NCI-H510A (cell line): ENCODE measurements around the gene PPM1K.

Source experiments
- DNase-seq: peaks from one replicate; lab custom pipeline; 2025; lab: John Stamatoyannopoulos, UW

PPM1K gene

DNA sequence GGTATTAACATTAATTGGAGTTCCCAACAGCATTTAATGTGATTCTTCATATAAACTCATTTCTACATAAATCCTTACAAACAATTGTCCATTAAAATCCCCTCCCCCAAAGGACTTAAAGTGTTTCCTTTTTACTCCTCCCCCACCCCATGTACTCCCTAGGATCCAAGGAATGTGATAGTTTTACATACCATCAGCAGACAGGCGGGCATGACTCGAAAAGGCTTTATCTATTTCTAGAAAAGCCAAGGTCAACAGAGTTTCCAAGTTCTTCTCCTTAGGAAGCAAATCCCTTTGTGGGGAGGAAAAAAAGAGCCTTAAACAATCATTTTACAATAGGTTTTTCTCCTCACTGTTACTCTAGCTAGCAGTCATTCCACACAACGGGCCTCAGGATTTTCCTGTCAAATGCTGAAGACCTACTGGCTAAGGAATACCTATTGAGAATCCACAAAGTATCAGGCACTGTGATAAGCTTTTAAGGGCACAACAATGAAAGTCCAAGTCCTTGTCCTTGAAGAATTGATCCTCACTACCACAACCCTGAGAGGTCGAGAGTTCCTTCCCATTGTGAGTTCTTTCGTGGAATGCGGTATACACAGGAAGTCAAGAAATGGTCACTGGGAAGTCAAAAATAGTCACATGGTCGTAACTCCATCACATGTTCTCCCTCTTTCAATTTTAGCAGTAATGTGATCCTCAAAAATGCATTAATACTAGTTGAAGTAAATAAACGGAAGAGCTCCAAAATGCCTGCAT lies 7.2 kb downstream of the PPM1K start:
- DNase-seq: no peak

GRCh38 chr4:88275949-88276515 lies 8.3 kb downstream of the PPM1K start:
- DNase-seq: no peak

DNA sequence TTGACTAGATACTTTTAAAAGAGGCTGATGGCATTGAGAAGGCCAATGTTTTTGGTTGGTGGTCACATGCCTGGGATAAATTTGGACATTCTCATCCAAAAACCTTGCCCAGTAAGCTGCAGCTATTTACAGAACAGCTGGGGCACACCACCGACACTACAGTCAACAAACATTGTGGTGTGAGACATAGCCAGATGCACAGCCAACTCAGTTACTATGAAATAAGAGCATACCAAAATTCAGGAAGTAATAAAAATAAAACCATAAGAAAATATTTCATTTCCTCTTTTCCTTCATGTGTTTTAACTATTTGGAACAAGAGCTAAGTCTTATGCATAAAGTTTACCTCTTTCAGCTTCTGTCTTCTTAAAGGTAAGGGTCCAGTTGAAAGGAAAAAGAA lies 8.8 kb downstream of the PPM1K start:
- DNase-seq: no peak

GRCh38 chr4:88268913-88269312 lies 15.4 kb downstream of the PPM1K start:
- DNase-seq: no peak

DNA sequence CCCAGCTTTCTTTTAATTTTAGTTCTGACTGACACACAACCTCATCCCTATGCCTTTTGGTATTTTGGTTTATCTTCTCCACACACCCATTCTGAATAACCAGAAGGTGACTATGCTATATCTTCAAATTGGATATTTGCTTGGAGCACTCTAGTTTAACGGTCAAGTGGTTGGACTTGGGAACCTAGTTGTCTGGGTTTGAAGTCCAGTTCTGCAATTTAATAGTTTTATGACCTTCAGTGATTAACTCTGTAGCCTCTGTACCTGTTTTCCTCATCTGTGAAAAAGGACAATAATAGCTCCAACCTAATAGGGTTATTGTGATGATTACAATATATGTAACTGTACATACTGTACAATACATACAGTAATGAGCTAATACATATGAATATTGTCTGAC lies 20.0 kb downstream of the PPM1K start:
- no peak for DNase-seq

DNA sequence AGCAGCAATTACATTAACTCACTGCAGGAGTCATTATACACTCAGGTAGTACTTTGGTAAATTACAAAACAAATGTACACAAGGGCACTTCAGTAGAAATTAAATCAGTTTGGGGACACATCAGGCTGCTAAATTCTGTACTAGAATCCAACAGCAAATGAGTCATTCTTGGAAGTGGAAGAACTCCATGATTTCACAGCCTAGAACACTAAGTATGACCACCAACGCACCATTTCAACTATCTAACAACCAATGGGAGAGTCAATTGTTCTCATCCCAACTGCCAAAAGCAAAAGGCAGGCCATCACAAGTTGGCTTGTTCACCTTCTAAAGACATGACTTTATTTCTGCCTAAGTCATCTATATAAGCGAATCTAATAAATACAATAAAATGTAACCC lies 26.6 kb downstream of the PPM1K start:
- DNase-seq: no peak

DNA sequence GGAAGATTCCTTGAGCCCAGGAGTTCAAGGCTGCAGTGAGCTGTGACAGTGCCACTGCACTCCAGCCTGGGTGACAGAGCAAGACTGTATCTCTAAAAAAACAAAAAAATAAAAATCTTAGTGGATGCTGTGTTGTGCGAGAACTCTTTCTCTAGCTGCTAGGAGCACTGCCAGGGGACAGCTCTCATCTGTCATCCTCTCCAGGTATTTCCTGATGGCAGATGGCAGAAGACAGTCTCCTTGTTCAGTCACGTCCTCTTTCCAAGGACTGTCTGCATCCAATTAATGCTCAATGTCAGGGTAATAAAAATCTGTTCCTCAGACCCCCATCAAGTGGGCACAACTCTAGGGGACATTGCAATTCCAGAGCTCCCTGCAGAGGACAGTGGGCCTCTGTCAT lies 29.2 kb downstream of the PPM1K start:
- no peak for DNase-seq

DNA sequence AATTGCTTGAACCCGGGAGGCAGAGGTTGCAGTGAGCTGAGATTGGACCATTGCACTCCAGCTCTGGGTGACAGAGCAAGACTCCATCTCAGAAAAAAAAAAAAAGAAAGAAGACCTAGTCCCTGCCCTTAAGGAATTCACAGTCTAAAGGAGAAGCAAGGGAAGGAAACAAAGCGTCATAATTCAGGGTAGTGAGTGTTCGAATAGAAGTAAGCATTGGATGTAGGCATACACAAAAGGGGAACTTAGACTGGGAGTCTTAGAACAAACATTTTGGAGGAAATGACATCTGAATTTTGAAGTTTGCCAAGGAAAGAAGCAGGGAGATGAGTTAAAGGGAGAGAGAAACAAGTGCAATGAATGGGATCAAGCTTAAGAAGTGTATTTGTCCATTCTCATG lies 32.4 kb downstream of the PPM1K start:
- no peak for DNase-seq

DNA sequence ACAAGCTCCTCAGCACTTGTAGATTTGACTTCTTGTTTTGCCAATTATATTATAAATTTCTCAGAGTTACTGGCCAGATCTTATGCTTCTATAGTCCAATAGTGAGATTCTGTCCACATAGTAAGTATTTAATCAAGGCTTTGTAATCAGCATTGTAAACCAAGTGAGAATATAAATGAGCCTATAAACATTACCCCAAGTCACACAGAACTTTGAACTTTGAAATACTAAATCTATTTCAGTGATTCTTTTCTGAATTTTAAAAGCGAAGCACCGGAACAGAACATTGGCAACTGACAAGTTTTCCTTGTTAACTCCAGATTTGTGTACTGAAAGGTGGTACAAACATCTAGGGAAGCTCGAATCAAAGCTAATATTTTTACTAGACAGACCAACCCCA lies 37.2 kb downstream of the PPM1K start:
- no peak for DNase-seq

DNA sequence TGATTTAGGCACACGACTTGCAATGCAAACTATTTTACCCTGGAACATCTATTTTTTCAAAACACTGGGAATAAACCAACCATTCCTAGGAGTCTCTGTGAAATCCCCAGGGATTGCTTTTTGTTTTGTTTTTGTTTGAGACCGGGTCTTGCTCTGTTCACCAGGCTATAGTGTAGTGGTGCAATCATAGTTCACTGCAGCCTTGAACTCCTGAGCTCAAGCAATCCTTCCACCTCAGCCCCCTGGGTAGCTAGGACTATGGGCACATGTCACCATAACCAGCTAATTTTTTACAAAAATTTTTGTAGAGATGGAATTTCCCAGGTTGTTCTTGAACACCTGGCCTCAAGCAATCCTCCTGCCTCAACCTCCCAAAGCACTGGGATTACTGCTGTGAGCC lies 37.8 kb downstream of the PPM1K start:
- no peak for DNase-seq

DNA sequence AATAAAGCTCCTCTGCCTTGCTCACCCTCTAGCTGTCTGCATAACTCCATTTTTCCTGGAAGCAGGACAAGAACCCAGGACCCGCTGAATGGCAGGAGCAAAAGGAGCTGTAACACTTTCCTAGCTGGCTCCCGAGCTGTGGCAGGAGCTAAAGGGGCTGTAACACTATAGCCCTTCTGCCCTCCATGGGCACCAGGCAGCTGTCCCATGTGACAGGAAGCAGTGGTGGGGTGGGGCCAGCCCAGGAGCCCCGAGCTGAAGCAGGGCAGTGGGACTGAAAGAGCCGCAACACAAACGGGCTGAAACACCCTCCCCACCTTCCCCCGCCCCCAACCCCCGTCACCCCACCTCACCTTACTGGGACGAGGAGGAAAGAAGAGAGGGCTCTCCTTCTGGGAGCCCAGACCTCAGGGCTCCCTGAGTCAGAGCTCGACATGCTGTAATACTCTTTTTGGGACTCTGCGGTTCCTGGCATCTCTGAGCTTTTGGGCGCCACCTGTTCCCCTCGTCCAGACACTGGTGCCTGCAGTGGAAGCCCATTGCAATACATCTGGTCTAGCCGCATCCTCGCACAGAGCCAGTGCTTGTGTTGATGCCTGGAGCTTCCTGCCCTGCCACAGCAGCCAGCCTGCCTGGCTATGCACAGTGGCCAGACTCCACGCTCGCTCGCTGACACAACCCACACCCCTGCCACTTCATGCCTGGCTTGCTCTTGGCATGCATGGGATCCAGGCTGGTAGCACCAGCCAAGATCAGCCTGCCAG lies 39.4 kb downstream of the PPM1K start:
- DNase-seq: no peak

DNA sequence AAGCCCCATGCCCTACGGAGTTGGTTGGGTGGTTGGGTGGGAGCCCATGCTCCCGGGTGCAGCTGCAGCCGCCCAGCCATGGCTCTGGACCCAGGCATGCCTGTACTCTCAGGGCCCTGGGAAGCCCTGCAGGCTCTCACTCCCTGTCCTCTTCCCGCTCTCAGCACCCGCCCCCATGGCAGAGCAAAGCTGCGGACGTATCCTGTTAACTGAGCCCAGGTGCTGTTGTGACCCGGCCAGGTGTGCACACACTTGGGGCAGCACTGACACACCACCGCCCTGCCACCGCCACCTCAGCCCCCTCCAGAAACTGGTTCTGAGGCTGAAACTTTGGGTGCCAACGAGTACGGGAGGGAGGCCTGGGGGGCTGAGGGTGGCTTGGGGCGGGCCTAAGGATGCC lies 40.3 kb downstream of the PPM1K start:
- no peak for DNase-seq

GRCh38 chr4:88242144-88242543 lies 42.2 kb downstream of the PPM1K start:
- DNase-seq: peak; percentile 37

DNA sequence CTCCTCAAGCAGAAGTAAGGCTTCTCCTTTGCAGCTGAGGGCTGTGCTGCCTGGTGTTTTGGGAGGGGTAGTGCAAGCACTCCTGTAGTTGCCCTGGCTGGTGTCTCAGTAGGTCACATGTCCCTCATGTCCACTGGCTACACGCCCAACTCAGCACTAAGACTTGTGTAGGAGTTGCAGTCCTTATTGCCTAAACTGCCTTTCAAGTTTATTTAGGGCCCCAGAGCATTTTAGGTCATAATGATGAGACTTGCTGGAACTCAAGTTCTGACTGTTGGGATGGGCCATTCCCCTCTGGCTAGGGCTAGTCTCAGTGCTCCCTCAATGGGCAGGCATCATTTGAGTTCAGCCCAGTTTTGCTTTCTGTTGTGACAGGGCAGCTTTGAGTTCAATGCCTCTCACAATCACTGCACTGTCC lies 44.1 kb downstream of the PPM1K start:
- no peak for DNase-seq

GRCh38 chr4:88230969-88231771 lies 53.2 kb downstream of the PPM1K start:
- no peak for DNase-seq

DNA sequence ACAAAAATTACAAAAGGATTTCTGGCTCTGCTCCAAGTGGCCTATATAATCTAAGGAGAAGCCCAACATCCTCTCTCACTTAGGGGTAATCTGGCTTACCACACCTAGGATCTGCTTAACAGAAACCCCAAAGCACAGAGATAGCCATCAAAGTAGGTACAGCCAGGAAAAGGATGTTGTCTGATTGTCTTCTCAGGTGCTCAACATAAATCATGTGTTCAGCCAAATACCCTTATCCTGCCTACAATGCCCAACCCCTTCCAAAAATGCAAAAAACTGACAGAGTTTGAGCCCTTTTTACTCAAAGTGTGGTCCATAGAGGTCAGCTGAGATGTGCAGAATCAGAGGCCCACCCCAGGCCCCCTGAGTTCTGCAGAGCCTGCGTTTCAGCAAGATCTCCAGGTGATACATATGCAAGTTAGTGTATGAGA lies 53.9 kb downstream of the PPM1K start:
- DNase-seq: no peak

GRCh38 chr4:88227734-88228133 lies 56.6 kb downstream of the PPM1K start:
- DNase-seq: no peak

- no peak for DNase-seq
Observed at GRCh38 chr4:88226143-88226542, 58.2 kb downstream of the PPM1K start.

GRCh38 chr4:88225232-88226105 lies 58.9 kb downstream of the PPM1K start:
- DNase-seq: no peak

DNA sequence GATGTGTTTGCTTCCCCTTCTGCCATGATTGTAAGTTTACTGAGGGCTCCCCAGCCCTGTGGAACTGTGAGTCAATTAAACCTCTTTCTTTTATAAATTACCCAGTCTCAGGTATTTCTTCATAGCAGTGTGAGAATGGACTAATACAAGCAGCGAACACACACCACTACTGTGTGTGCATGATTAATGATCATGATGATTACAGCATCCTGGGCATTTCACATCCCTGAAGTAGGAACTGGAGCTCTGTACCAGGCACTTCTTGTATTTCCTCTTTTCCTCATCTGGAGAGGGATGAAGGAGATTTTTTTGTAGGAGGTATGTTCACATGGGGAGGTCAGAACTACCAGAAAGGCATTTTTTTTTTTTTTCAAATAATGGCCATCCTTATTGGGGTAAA lies 60.8 kb downstream of the PPM1K start:
- DNase-seq: no peak

GRCh38 chr4:88219099-88219498 lies 65.3 kb downstream of the PPM1K start:
- peak; percentile 19 for DNase-seq
